GM12878 (cell line): Measurements from ENCODE around the gene ANO1. TPM values are rescaled to one million over a fixed set of nuclear protein-coding genes. Genes with fewer than 3 reads are reported as not detected.

ENCODE experiments used
- ATAC-seq: fragments of 200-7000 bp; cut with Tn5 transposase; 3 replicates; pipeline ENCODE4 v1.9.1; 2020; ENCODE audit warnings: mild to moderate bottlenecking, moderate library complexity
- BruUV-seq: library from RNA; stranded (reverse); fragments of 400-500 nt; replicated peaks from 2 replicates; lab custom pipeline; 2021; lab: Mats Ljungman, UMichigan
- CTCF ChIA-PET: fragments of 300-600 bp; sonication (Branson Sonifier 250); formaldehyde crosslinking; extraction: SDS; loops from one replicate; lab custom pipeline; 2021; ENCODE audit warnings: inconsistent platforms; lab: Yijun Ruan, JAX
- POLR2A ChIA-PET: fragments of 350-600 bp; formaldehyde crosslinking; extraction: SDS; loops from one replicate; lab custom pipeline; 2021; ENCODE audit warnings: inconsistent platforms; lab: Charles Lee
- RAD21 ChIA-PET: fragments of 300-600 bp; sonication (Branson Sonifier 250); formaldehyde crosslinking; loops from one replicate; lab custom pipeline; 2023; ENCODE audit warnings: antibody characterized with exemption; ENCODE audit not compliant: unreplicated experiment; lab: Charles Lee
- SMC1A ChIA-PET: fragments of 300-600 bp; sonication (Branson Sonifier 250); formaldehyde crosslinking; loops from one replicate; lab custom pipeline; 2023; ENCODE audit not compliant: unreplicated experiment, uncharacterized antibody; lab: Charles Lee
- DNase-seq: peaks from one replicate; pipeline ENCODE4 v3.0.0-alpha.2; 2011; ENCODE audit warnings: low read depth, low spot score
- FAIRE-seq: peaks from 3 replicates; lab custom pipeline; 2011; peaks lifted over from hg19 to GRCh38; lab: Jason Lieb, UNC
- H2AFZ ChIP-seq: 2 replicates; pipeline ENCODE4 v1.6.0; 2011; ENCODE audit warnings: low read depth, low read length, control low read depth; ENCODE audit not compliant: control insufficient read depth
- H3K27ac ChIP-seq: 2 replicates; pipeline ENCODE4 v1.5.1; 2011; ENCODE audit warnings: control low read depth; ENCODE audit not compliant: control insufficient read depth, insufficient read depth
- H3K27me3 ChIP-seq, 2 experiments: replicated peaks in 1 of 2; 2 replicates each; pipeline versions ENCODE4 v1.6.0 to v1.6.1; 2011; ENCODE audit warnings: low read length in 1 of 2; ENCODE audit not compliant: control insufficient read depth in 2 of 2, insufficient read depth in 2 of 2
- H3K36me3 ChIP-seq, 2 experiments: 2 replicates each; pipeline ENCODE4 v1.5.1; 2011; ENCODE audit warnings: low read length in 1 of 2; ENCODE audit not compliant: control insufficient read depth in 2 of 2, insufficient read depth in 2 of 2
- H3K4me1 ChIP-seq: 2 replicates; pipeline ENCODE4 v1.6.1; 2011; ENCODE audit warnings: mild to moderate bottlenecking, low read length, moderate library complexity, mixed read lengths; ENCODE audit not compliant: control insufficient read depth, insufficient read depth
- H3K4me2 ChIP-seq: 2 replicates; pipeline ENCODE4 v1.6.0; 2011; ENCODE audit warnings: control low read depth; ENCODE audit not compliant: control insufficient read depth, insufficient read depth
- H3K4me3 ChIP-seq: fragments of 200-600 bp; sonication (generic); 2 replicates; pipeline ENCODE4 v1.5.1; 2016
- H3K79me2 ChIP-seq: 2 replicates; pipeline ENCODE4 v1.6.0; 2011; ENCODE audit warnings: low read length; ENCODE audit not compliant: control insufficient read depth, insufficient read depth
- H3K9ac ChIP-seq: 2 replicates; pipeline ENCODE4 v1.8.0; 2011; ENCODE audit warnings: low read length, control low read depth, mixed read lengths; ENCODE audit not compliant: control insufficient read depth, insufficient read depth
- H3K9me3 ChIP-seq: replicated peaks from 3 replicates; pipeline ENCODE4 v1.5.1; 2011; ENCODE audit warnings: mild to moderate bottlenecking, low read length; ENCODE audit not compliant: control insufficient read depth, insufficient read depth
- H4K20me1 ChIP-seq: 2 replicates; pipeline ENCODE4 v1.6.0; 2011; ENCODE audit not compliant: control insufficient read depth, insufficient read depth
- CBX5 ChIP-seq: sonication (generic); IDR thresholded peaks from 2 replicates; pipeline ENCODE4 v1.6.1; 2016; ENCODE audit warnings: low read depth, moderate library complexity, mild to moderate bottlenecking, inconsistent platforms
- MEF2A ChIP-seq: IDR thresholded peaks from 2 replicates; pipeline ENCODE4 v1.6.1; 2011; ENCODE audit warnings: low read depth, mild to moderate bottlenecking, low read length, moderate library complexity; ENCODE audit not compliant: insufficient read depth
- MYB ChIP-seq: fragments of 150-350 bp; IDR thresholded peaks from 2 replicates; pipeline ENCODE4 v1.6.1; 2014; ENCODE audit warnings: mild to moderate bottlenecking, low read depth, low read length, borderline replicate concordance
- MYC ChIP-seq: IDR thresholded peaks from 2 replicates; pipeline ENCODE4 v1.6.1; 2011; ENCODE audit warnings: mild to moderate bottlenecking, low read length, moderate library complexity, inconsistent platforms; ENCODE audit not compliant: insufficient read depth, insufficient replicate concordance, insufficient read length, severe bottlenecking
- RAD51 ChIP-seq: fragments of 450-650 bp; IDR thresholded peaks from 2 replicates; pipeline ENCODE4 v1.6.1; 2016; ENCODE audit warnings: moderate library complexity, mild to moderate bottlenecking, inconsistent platforms
- RB1 ChIP-seq: fragments of 450-650 bp; formaldehyde crosslinking; IDR thresholded peaks from 2 replicates; pipeline ENCODE4 v1.6.1; 2017; ENCODE audit warnings: mild to moderate bottlenecking, borderline replicate concordance
- RELA ChIP-seq: fragments of 450-650 bp; IDR thresholded peaks from 2 replicates; pipeline ENCODE4 v1.8.0; 2014; ENCODE audit warnings: borderline replicate concordance; ENCODE audit not compliant: partially characterized antibody
- ZNF384 ChIP-seq: IDR thresholded peaks from 2 replicates; pipeline ENCODE4 v1.6.1; 2012; ENCODE audit warnings: low read depth, mild to moderate bottlenecking, low read length, improper control_type of control experiment, borderline replicate concordance
- WGBS: methylation state at CpG from one replicate; pipeline ENCODE4 v1.1.6; 2016; ENCODE audit warnings: low lambda C conversion rate; ENCODE audit not compliant: insufficient replicate concordance, insufficient coverage; ENCODE audit errors: missing lambda C conversion rate; 5-methylcytosine and 5-hydroxymethylcytosine counted together
- in situ Hi-C: fragments of 300-500 bp; cut with MboI; formaldehyde crosslinking; loops from 9 replicates; pipeline ENCODE4 v1.14.3; 2018; ENCODE audit warnings: mixed read lengths
- intact Hi-C: fragments of 100-400 bp; cut with micrococcal nuclease; formaldehyde crosslinking; loops from one replicate; pipeline ENCODE4 v1.14.2; 2022; ENCODE audit not compliant: unreplicated experiment
- polyA plus RNA-seq, 11 experiments: library from polyadenylated mRNA; depleted of rRNA in 4 of 11; unstranded in 6 of 11; stranded (reverse) in 5 of 11; fragments of >200 nt; fragmentation: Nextera tagmentation in 4 of 11; fragmentation: Illumina TruSeq in 1 of 11; extraction: Ambion mirVana in 4 of 11; extraction: Trizol in 1 of 11; gene quantifications; 1 replicate in 1 of 11; 2 replicates in 10 of 11; pipeline versions ENCODE4 v1.2.1 to v1.2.3, GENCODE V29; 2011 to 2016; ENCODE audit warnings: inconsistent platforms in 2 of 11, missing spikeins in 2 of 11, low read depth in 1 of 11
- total RNA-seq, 4 experiments: library from RNA; depleted of rRNA in 3 of 4; stranded (reverse); fragments of >200 nt in 3 of 4; fragmentation: Illumina TruSeq in 1 of 4; extraction: Trizol in 1 of 4; gene quantifications; 2 replicates each; pipeline versions ENCODE4 v1.2.1 to v1.2.3, GENCODE V29; 2013 to 2021

The ANO1 gene
- total and polyA plus RNA-seq, 10 of the 15 experiments (the other 5 are each of a cell fraction or from before 2014, with no cell fraction given): 0.01 to 0.38 (median 0.06) TPM; not detected in 7

DNA sequence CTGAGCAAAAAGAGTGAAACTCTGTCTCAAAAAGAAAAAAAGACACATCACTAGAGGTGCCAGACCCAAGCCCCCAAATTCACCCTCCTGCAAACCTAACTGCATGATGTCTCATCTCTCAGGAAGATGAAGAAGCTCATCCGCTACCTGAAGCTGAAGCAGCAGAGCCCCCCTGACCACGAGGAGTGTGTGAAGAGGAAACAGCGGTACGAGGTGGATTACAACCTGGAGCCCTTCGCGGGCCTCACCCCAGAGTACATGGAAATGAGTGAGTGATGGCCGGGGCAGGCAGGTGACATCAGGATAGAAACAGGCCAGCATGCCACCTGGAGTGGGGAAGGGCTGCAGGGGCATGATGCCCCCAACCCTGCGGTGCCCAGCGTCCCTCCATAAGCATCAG lies 89.0 kb downstream of the ANO1 start:
- FAIRE-seq (no peak), ATAC-seq (no peak), DNase-seq (no peak)
- H3K4me3 ChIP-seq: no peak overlapping the region
- in situ Hi-C loops: no loop called here
- H3K4me1 ChIP-seq: no peaks in the 10 kb centered on the region
- no peaks in the 10 kb centered on the region for H4K20me1 ChIP-seq
- POLR2A ChIA-PET: no interaction called here
- H3K27me3 ChIP-seq: no peaks in the 10 kb centered on the region; a peak in 1 of 4 replicates
- no TSS peak for BruUV-seq
- SMC1A ChIA-PET: no interaction called here
- CTCF ChIA-PET: no interaction called here
- H3K4me2 ChIP-seq: no peak overlapping the region
- no peak overlapping the region for H3K9ac ChIP-seq
- H3K36me3 ChIP-seq: no peaks in the 10 kb centered on the region
- H3K79me2 ChIP-seq: no peaks in the 10 kb centered on the region
- H2AFZ ChIP-seq: no peak overlapping the region
- H3K9me3 ChIP-seq: no peaks in the 10 kb centered on the region
- WGBS: 43% methylated on average over 9 of the region's 9 CpGs
- TF ChIP-seq CBX5: no peak
- no peak for TF ChIP-seq RB1
- TF ChIP-seq RELA: no peak
- no peak for TF ChIP-seq MYB
- no peak for TF ChIP-seq RAD51
- no peak for TF ChIP-seq MEF2A
- no peak for TF ChIP-seq MYC
- no peak overlapping the region for H3K27ac ChIP-seq
- intact Hi-C loops: no loop called here
- RAD21 ChIA-PET: no interaction called here

- Histone ChIP-seq H4K20me1 (no peaks in the 10 kb centered on the region), H3K9me3 (no peaks in the 10 kb centered on the region), H3K4me3 (no peak overlapping the region), H3K36me3 (no peaks in the 10 kb centered on the region), H3K9ac (no peak overlapping the region), H3K79me2 (no peaks in the 10 kb centered on the region), H3K4me1 (no peaks in the 10 kb centered on the region), H3K27me3 (no peaks in the 10 kb centered on the region; a peak in 1 of 4 replicates), H2AFZ (no peak overlapping the region), H3K4me2 (no peak overlapping the region), H3K27ac (no peak overlapping the region)
- SMC1A ChIA-PET: interaction anchor here (0.6 kb wide), 1 partner anchor 1876 kb away, joined by 3 read pairs; no protein-coding TSS in a partner anchor
- intact Hi-C loops: no loop called here
- in situ Hi-C loops: no loop called here
- no peak for TF ChIP-seq ZNF384
- CTCF ChIA-PET: no interaction called here
- DNase-seq (no peak), FAIRE-seq (no peak), ATAC-seq (no peak)
- BruUV-seq: no TSS peak
- RAD21 ChIA-PET: no interaction called here
- POLR2A ChIA-PET: no interaction called here
- 31% methylated on average over 17 of the region's 17 CpGs for whole genome bisulfite sequencing
These were observed 89.7 kb downstream of the ANO1 start for GRCh38 chr11:70167723-70168404.
